CD4-positive, alpha-beta T cell (primary cell): ENCODE results near the gene CEP68. TPM values are rescaled to one million over a fixed set of nuclear protein-coding genes. Genes with fewer than 3 reads are reported as not detected.
A peak's percentile ranks its signal among the peaks of the same experiment; 100 is the strongest.

Experiments used
- ATAC-seq: fragments of 200-7000 bp; cut with Tn5 transposase; one replicate; pipeline ENCODE4 v1.10.0; 2022; ENCODE audit warnings: mild to moderate bottlenecking; ENCODE audit not compliant: poor library complexity
- CTCF ChIA-PET: fragments of 350-600 bp; sonication (Branson Sonifier 250); formaldehyde crosslinking; loops from one replicate; lab custom pipeline; 2021; ENCODE audit warnings: antibody characterized with exemption, inconsistent platforms; lab: Charles Lee
- POLR2A ChIA-PET: fragments of 350-600 bp; sonication (Branson Sonifier 250); formaldehyde crosslinking; loops from one replicate; lab custom pipeline; 2021; ENCODE audit warnings: antibody characterized with exemption, inconsistent platforms; lab: Charles Lee
- DNase-seq, 14 experiments: peaks; one replicate each; pipeline ENCODE4 v3.0.0-alpha.2; 2013 to 2020; ENCODE audit warnings: mixed read lengths in 2 of 14
- H3K27ac ChIP-seq, 2 donors: one replicate each; pipeline versions ENCODE4 v1.5.1 to v1.7.0; 2013; ENCODE audit warnings: low read length in 2 of 2, low read depth in 1 of 2, mild to moderate bottlenecking in 1 of 2
- H3K27me3 ChIP-seq, 2 experiments: 1 replicate in 1 of 2; 2 replicates in 1 of 2; pipeline versions ENCODE4 v1.6.1 to v1.7.0; 2013; ENCODE audit warnings: low read length in 2 of 2, control low read depth in 1 of 2, mild to moderate bottlenecking in 1 of 2, moderate library complexity in 1 of 2; ENCODE audit not compliant: insufficient read depth in 2 of 2, control insufficient read depth in 1 of 2
- H3K36me3 ChIP-seq: one replicate; pipeline ENCODE4 v1.6.1; 2013; ENCODE audit warnings: low read length, control low read depth; ENCODE audit not compliant: insufficient read depth
- H3K4me1 ChIP-seq: one replicate; pipeline ENCODE4 v1.6.1; 2013; ENCODE audit warnings: low read length, control low read depth; ENCODE audit not compliant: insufficient read depth
- H3K4me3 ChIP-seq: one replicate; pipeline ENCODE4 v1.5.1; 2013; ENCODE audit warnings: mild to moderate bottlenecking, low read length, moderate library complexity
- H3K9me3 ChIP-seq, 2 experiments: 1 replicate in 1 of 2; 2 replicates in 1 of 2; pipeline versions ENCODE4 v1.6.1 to v1.7.0; 2013; ENCODE audit warnings: low read length in 2 of 2, mild to moderate bottlenecking in 2 of 2, control low read depth in 1 of 2, moderate library complexity in 1 of 2; ENCODE audit not compliant: control insufficient read depth in 1 of 2, insufficient read depth in 1 of 2
- H3K27ac Mint-ChIP-seq: one replicate; pipeline ENCODE4 v1.8.0; 2020; ENCODE audit warnings: mixed read lengths
- H3K27me3 Mint-ChIP-seq: one replicate; pipeline ENCODE4 v1.8.0; 2021; ENCODE audit warnings: mixed read lengths
- H3K36me3 Mint-ChIP-seq: one replicate; pipeline ENCODE4 v1.8.0; 2021; ENCODE audit warnings: low read depth, mixed read lengths
- H3K4me1 Mint-ChIP-seq: one replicate; pipeline ENCODE4 v1.8.0; 2021; ENCODE audit warnings: low read depth, mixed read lengths
- H3K4me3 Mint-ChIP-seq: one replicate; pipeline ENCODE4 v1.8.0; 2020; ENCODE audit warnings: mild to moderate bottlenecking, mixed read lengths
- H3K9me3 Mint-ChIP-seq: one replicate; pipeline ENCODE4 v1.8.0; 2020; ENCODE audit warnings: mixed read lengths
- intact Hi-C, 2 experiments: fragments of 100-400 bp; cut with DNase I in 1 of 2; cut with micrococcal nuclease in 1 of 2; formaldehyde crosslinking; loops; one replicate each; pipeline versions ENCODE4 v1.15.1 to v1.9.0; 2023 to 2025; cut with DNase I, micrococcal nuclease
- total RNA-seq, 174 experiments: library from RNA in 2 of 174; stranded (reverse) in 2 of 174; gene quantifications; one replicate each; pipeline ENCODE4 v1.2.3 and lab custom pipeline; 2021 to 2026
- TF ChIP-seq, protein P1 (sequence below): fragments of 200-600 bp; IDR thresholded peaks from one replicate; pipeline ENCODE4 v1.8.0; 2022; ENCODE audit warnings: antibody characterized with exemption, mild to moderate bottlenecking

CEP68 gene
- total RNA-seq, 2 experiments from 2014 or later: 19.4 to 20.1 TPM

DNA sequence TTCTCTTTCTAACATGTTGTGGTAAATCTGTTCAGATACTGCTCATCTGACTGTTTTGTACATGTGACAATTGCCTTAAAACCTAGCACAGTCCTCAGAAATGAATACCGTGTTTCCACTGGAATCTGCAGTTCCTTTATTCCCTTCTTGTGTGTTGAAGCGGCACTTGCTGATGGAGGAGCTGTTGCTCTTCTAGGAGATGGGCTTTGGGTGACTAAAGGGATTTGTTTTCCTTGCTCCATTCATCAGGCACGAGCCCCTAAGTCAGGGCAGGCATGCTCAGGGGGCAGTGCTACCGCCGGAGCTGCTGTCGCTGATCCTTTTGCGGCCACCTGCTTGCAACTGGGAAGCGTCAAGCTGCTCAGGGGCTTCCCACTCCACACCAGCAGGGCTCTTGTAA, 32.5 kb upstream of the CEP68 start:
- H3K36me3 ChIP-seq: peaks cover 2% of the 10 kb centered on the region
- TF ChIP-seq, protein P1, sequence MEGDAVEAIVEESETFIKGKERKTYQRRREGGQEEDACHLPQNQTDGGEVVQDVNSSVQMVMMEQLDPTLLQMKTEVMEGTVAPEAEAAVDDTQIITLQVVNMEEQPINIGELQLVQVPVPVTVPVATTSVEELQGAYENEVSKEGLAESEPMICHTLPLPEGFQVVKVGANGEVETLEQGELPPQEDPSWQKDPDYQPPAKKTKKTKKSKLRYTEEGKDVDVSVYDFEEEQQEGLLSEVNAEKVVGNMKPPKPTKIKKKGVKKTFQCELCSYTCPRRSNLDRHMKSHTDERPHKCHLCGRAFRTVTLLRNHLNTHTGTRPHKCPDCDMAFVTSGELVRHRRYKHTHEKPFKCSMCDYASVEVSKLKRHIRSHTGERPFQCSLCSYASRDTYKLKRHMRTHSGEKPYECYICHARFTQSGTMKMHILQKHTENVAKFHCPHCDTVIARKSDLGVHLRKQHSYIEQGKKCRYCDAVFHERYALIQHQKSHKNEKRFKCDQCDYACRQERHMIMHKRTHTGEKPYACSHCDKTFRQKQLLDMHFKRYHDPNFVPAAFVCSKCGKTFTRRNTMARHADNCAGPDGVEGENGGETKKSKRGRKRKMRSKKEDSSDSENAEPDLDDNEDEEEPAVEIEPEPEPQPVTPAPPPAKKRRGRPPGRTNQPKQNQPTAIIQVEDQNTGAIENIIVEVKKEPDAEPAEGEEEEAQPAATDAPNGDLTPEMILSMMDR: no peak
- H3K27me3 ChIP-seq: no peaks in the 10 kb centered on the region
- Mint-ChIP-seq H3K4me3 (no peak overlapping the region), H3K27me3 (no peaks in the 10 kb centered on the region), H3K4me1 (peaks cover 4% of the 10 kb centered on the region), H3K36me3 (peaks cover 9% of the 10 kb centered on the region), H3K9me3 (no peaks in the 10 kb centered on the region), H3K27ac (no peak overlapping the region)
- DNase-seq: no peak
- H3K9me3 ChIP-seq: no peaks in the 10 kb centered on the region
- no peak overlapping the region for H3K4me3 ChIP-seq
- POLR2A ChIA-PET: no interaction called here
- no peaks in the 10 kb centered on the region for H3K4me1 ChIP-seq
- H3K27ac ChIP-seq: no peak overlapping the region
- CTCF ChIA-PET: interaction anchor here (1.1 kb wide), 1 partner anchor 106 kb away, joined by 3 read pairs; no protein-coding TSS in a partner anchor
- intact Hi-C loops: no loop called here
- ATAC-seq: no peak

DNA sequence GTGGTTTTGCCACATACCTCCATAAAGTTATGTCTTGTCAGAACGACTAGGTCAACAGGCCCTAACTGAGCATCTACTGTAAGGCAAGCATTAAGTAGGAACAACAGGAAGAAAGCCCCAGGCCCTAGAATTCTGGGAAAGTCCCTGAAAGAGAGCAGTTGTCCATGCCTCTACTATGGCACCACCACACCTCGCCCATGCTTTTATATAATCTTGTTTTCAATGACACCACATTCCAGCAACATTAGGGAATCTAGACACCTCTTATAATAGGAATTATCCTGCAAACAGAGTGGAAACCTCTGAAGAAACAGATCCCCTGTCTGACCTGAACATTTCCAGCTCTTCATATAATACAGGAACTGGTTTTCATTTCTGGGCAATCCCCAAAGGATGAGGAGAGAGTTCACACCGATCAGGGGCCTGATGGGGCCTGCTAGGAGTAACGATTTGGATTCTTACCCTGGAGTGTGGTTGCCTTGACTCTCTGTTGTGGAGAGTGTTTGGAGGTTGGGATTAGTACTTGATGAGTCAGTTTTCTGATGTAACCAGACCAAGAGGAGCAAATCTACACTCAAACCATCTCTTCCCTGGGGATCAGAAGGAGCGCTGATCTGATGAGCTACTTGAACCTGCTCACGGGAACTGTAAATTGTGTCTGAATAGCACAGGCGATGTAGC, 31.9 kb upstream of the CEP68 start:
- Histone ChIP-seq H3K9me3 (no peaks in the 10 kb centered on the region), H3K27ac (no peak overlapping the region), H3K36me3 (peaks cover 2% of the 10 kb centered on the region), H3K4me3 (no peak overlapping the region), H3K4me1 (no peaks in the 10 kb centered on the region), H3K27me3 (no peaks in the 10 kb centered on the region)
- H3K36me3 Mint-ChIP-seq: peaks cover 9% of the 10 kb centered on the region
- no peak overlapping the region for H3K4me3 Mint-ChIP-seq
- ChIA-PET CTCF (no interaction called here), POLR2A (no interaction called here)
- no peak for DNase-seq
- no peak for ATAC-seq
- H3K27ac Mint-ChIP-seq: no peak overlapping the region
- no peaks in the 10 kb centered on the region for H3K9me3 Mint-ChIP-seq
- intact Hi-C loops: no loop called here
- TF ChIP-seq, protein P1: no peak
- peaks cover 4% of the 10 kb centered on the region for H3K4me1 Mint-ChIP-seq
- H3K27me3 Mint-ChIP-seq: no peaks in the 10 kb centered on the region

DNA sequence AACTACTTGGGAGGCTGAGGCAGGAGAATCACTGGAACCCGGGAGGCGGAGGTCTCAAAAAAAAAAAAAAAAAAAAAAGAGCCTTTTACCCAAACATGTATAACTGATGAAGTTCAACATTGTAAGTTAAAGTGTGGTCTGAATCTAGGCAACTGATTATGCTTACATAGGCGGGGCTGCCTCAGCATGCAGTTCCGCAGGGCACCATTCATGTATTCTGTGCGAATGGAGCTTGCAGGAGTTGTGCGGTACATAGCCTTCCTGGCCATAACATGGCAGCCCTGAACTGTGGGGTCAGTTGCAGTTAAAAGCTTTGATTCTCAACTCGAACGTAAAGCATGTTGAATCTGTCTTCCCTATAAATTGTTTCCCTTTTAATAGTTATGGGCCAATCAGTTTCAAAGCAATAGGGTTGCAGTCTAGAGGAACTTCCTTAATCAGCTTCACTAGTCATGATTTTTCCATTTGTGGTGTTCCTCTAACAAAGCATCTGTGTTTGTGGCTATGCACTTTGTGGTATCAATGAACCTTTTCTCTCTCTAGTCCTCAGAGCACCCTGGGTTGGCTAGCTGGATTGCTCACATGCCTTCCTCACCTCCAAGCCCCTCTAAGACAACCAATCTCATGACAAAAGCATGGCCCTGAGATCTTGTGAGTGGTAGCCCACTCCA, 30.6 kb upstream of the CEP68 start:
- no peaks in the 10 kb centered on the region for H3K9me3 ChIP-seq
- Mint-ChIP-seq H3K4me3 (no peak overlapping the region), H3K27me3 (no peaks in the 10 kb centered on the region), H3K9me3 (no peaks in the 10 kb centered on the region), H3K27ac (no peak overlapping the region), H3K36me3 (peaks cover 9% of the 10 kb centered on the region), H3K4me1 (peaks cover 8% of the 10 kb centered on the region)
- CTCF ChIA-PET: no interaction called here
- H3K27ac ChIP-seq: no peak overlapping the region
- POLR2A ChIA-PET: no interaction called here
- DNase-seq (peak in 2 of 14 experiments; percentile 8 to 12), ATAC-seq (no peak)
- intact Hi-C loops: no loop called here
- no peak overlapping the region for H3K4me3 ChIP-seq
- TF ChIP-seq, protein P1: no peak
- H3K4me1 ChIP-seq: peaks cover 3% of the 10 kb centered on the region
- peaks cover 2% of the 10 kb centered on the region for H3K36me3 ChIP-seq
- H3K27me3 ChIP-seq: no peaks in the 10 kb centered on the region
